ENCODE measurements around the gene SORCS2. TPM values are rescaled to one million over a fixed set of nuclear protein-coding genes. Genes with fewer than 3 reads are reported as not detected.

The SORCS2 gene
- polyA plus RNA-seq, 3 donors: 0.46 to 0.55 TPM; not detected in 1

GRCh38 chr4:7665321-7665720 lies 473.0 kb downstream of the SORCS2 start:
- Histone ChIP-seq H3K27ac (ENCODE audit: low read depth in 1 of 2, low read length in 2 of 2) (no peak overlapping the region), H3K27me3 (ENCODE audit: control insufficient read depth in 2 of 2, insufficient read depth in 2 of 2, low read length in 2 of 2) (no peaks in the 10 kb centered on the region), H3K9me3 (replicated peaks in 1 of 2; ENCODE audit: control insufficient read depth in 1 of 2, insufficient read depth in 1 of 2, low read length in 2 of 2) (no peaks in the 10 kb centered on the region), H3K4me3 (replicated peaks in 1 of 3; ENCODE audit: low read depth in 2 of 3, low read length in 3 of 3) (no peak overlapping the region), H3K4me1 (ENCODE audit: control insufficient read depth in 1 of 2, insufficient read depth in 2 of 2, low read length in 2 of 2) (no peaks in the 10 kb centered on the region), H3K4me2 (replicated peaks; ENCODE audit: extremely low read depth, low read length, poor library complexity, severe bottlenecking) (no peak overlapping the region), H2AFZ (ENCODE audit: insufficient read depth, low read depth, low read length, poor library complexity, severe bottlenecking) (no peak overlapping the region), H3K9ac (ENCODE audit: insufficient read depth, low read length, poor library complexity, severe bottlenecking) (no peak overlapping the region), H3K79me2 (ENCODE audit: insufficient read depth, low read length) (no peaks in the 10 kb centered on the region), H4K20me1 (ENCODE audit: insufficient read depth, low read length) (no peaks in the 10 kb centered on the region), H3K36me3 (replicated peaks in 1 of 2; ENCODE audit: control insufficient read depth in 1 of 2, insufficient read depth in 2 of 2, low read length in 2 of 2) (no peaks in the 10 kb centered on the region)
- no peak for DNase-seq
- Mint-ChIP-seq H3K27me3 (ENCODE audit: low read depth in 3 of 3) (peaks cover 0 to 3% (median 3%) of the 10 kb centered on the region in 3 donors), H3K27ac (peak overlapping the region in 1 of 7 donors; percentile 46), H3K4me1 (no peaks in the 10 kb centered on the region), H3K36me3 (peaks cover 0 to 6% of the 10 kb centered on the region in 2 donors), H3K9me3 (peaks cover 0 to 3% (median 0%) of the 10 kb centered on the region in 7 donors), H3K4me3 (no peak overlapping the region)
- TF ChIP-seq CTCF (IDR thresholded peaks at IDR 0.05): no peak
- WGBS (ENCODE audit: insufficient coverage): 93% methylated on average over 3 of the region's 3 CpGs
- intact Hi-C loops (cut with micrococcal nuclease): no loop called here

- Mint-ChIP-seq H3K27ac (no peak overlapping the region), H3K36me3 (peaks cover 0 to 6% of the 10 kb centered on the region in 2 donors), H3K27me3 (ENCODE audit: low read depth in 3 of 3) (peaks cover 0 to 3% (median 3%) of the 10 kb centered on the region in 3 donors), H3K4me3 (no peak overlapping the region), H3K4me1 (no peaks in the 10 kb centered on the region), H3K9me3 (peaks cover 0 to 2% (median 0%) of the 10 kb centered on the region in 7 donors)
- Histone ChIP-seq H3K4me2 (replicated peaks; ENCODE audit: extremely low read depth, low read length, poor library complexity, severe bottlenecking) (no peak overlapping the region), H4K20me1 (ENCODE audit: insufficient read depth, low read length) (no peaks in the 10 kb centered on the region), H3K9me3 (replicated peaks in 1 of 2; ENCODE audit: control insufficient read depth in 1 of 2, insufficient read depth in 1 of 2, low read length in 2 of 2) (no peaks in the 10 kb centered on the region), H3K4me1 (ENCODE audit: control insufficient read depth in 1 of 2, insufficient read depth in 2 of 2, low read length in 2 of 2) (no peaks in the 10 kb centered on the region), H3K9ac (ENCODE audit: insufficient read depth, low read length, poor library complexity, severe bottlenecking) (no peak overlapping the region), H3K4me3 (replicated peaks in 1 of 3; ENCODE audit: low read depth in 2 of 3, low read length in 3 of 3) (no peak overlapping the region), H3K27ac (ENCODE audit: low read depth in 1 of 2, low read length in 2 of 2) (no peak overlapping the region), H2AFZ (ENCODE audit: insufficient read depth, low read depth, low read length, poor library complexity, severe bottlenecking) (no peak overlapping the region), H3K27me3 (ENCODE audit: control insufficient read depth in 2 of 2, insufficient read depth in 2 of 2, low read length in 2 of 2) (no peaks in the 10 kb centered on the region), H3K79me2 (ENCODE audit: insufficient read depth, low read length) (no peaks in the 10 kb centered on the region), H3K36me3 (replicated peaks in 1 of 2; ENCODE audit: control insufficient read depth in 1 of 2, insufficient read depth in 2 of 2, low read length in 2 of 2) (no peaks in the 10 kb centered on the region)
- 100% methylated on average over 3 of the region's 15 CpGs for WGBS (ENCODE audit: insufficient coverage)
- intact Hi-C loops (cut with micrococcal nuclease): no loop called here
- TF ChIP-seq CTCF (IDR thresholded peaks at IDR 0.05): no peak
- DNase-seq: no peak
Measured at GRCh38 chr4:7666011-7666410, 473.7 kb downstream of the SORCS2 start.

Measured in CD14-positive monocyte (primary cell).